Measurements from ENCODE around the gene SLC1A7. TPM values are rescaled to one million over a fixed set of nuclear protein-coding genes. Genes with fewer than 3 reads are reported as not detected.

The SLC1A7 gene
- total and polyA plus RNA-seq, 4 donors = 0.21 to 0.67 (median 0.43) TPM

DNA sequence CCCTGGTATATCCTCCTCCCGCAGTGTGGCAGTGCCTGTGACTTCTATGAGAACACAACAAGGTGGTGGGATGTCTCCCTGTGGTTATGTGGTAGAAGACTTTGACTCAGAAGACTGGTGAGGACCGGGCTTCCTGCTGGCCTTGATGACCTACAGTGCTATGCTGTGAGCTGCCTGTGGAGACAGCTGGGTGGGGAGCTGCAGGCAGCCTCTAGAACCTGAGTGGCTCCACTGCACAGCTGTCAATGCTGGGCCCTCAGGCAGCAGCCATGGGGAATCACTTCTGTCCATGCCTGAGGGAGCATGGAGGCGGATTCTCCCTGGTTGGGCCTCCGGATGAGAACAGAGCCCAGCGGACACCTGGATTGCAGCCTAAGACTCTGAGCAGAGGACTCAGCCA is 14.9 kb downstream of the SLC1A7 start:
- DNase-seq (ENCODE audit: low spot score) = no peak
- TF ChIP-seq, protein P1, sequence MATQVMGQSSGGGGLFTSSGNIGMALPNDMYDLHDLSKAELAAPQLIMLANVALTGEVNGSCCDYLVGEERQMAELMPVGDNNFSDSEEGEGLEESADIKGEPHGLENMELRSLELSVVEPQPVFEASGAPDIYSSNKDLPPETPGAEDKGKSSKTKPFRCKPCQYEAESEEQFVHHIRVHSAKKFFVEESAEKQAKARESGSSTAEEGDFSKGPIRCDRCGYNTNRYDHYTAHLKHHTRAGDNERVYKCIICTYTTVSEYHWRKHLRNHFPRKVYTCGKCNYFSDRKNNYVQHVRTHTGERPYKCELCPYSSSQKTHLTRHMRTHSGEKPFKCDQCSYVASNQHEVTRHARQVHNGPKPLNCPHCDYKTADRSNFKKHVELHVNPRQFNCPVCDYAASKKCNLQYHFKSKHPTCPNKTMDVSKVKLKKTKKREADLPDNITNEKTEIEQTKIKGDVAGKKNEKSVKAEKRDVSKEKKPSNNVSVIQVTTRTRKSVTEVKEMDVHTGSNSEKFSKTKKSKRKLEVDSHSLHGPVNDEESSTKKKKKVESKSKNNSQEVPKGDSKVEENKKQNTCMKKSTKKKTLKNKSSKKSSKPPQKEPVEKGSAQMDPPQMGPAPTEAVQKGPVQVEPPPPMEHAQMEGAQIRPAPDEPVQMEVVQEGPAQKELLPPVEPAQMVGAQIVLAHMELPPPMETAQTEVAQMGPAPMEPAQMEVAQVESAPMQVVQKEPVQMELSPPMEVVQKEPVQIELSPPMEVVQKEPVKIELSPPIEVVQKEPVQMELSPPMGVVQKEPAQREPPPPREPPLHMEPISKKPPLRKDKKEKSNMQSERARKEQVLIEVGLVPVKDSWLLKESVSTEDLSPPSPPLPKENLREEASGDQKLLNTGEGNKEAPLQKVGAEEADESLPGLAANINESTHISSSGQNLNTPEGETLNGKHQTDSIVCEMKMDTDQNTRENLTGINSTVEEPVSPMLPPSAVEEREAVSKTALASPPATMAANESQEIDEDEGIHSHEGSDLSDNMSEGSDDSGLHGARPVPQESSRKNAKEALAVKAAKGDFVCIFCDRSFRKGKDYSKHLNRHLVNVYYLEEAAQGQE (IDR thresholded peaks at IDR 0.05) = no peak
- TF ChIP-seq HNF4G (IDR thresholded peaks at IDR 0.05) (no peak), TAF1 (conservative IDR thresholded peaks at IDR 0.05) (no peak), RXRA (IDR thresholded peaks at IDR 0.05) (no peak), JUND (IDR thresholded peaks at IDR 0.05) (no peak), GABPA (IDR thresholded peaks at IDR 0.05 in 1 of 2, conservative IDR thresholded peaks at IDR 0.05 in 1 of 2) (no peak), YY1 (IDR thresholded peaks at IDR 0.05) (no peak), FOXA1 (IDR thresholded peaks at IDR 0.05) (no peak), FOXA2 (IDR thresholded peaks at IDR 0.05) (no peak), RAD21 (IDR thresholded peaks at IDR 0.05) (no peak), EGR1 (IDR thresholded peaks at IDR 0.05; ENCODE audit: low read depth in 2 of 2) (no peak), SP1 (IDR thresholded peaks at IDR 0.05) (no peak), NR2F2 (IDR thresholded peaks at IDR 0.05) (no peak)
- TF ChIP-seq, protein P2, sequence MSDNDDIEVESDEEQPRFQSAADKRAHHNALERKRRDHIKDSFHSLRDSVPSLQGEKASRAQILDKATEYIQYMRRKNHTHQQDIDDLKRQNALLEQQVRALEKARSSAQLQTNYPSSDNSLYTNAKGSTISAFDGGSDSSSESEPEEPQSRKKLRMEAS (IDR thresholded peaks at IDR 0.05) = no peak
- TF ChIP-seq, protein P3, sequence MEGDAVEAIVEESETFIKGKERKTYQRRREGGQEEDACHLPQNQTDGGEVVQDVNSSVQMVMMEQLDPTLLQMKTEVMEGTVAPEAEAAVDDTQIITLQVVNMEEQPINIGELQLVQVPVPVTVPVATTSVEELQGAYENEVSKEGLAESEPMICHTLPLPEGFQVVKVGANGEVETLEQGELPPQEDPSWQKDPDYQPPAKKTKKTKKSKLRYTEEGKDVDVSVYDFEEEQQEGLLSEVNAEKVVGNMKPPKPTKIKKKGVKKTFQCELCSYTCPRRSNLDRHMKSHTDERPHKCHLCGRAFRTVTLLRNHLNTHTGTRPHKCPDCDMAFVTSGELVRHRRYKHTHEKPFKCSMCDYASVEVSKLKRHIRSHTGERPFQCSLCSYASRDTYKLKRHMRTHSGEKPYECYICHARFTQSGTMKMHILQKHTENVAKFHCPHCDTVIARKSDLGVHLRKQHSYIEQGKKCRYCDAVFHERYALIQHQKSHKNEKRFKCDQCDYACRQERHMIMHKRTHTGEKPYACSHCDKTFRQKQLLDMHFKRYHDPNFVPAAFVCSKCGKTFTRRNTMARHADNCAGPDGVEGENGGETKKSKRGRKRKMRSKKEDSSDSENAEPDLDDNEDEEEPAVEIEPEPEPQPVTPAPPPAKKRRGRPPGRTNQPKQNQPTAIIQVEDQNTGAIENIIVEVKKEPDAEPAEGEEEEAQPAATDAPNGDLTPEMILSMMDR (IDR thresholded peaks at IDR 0.05; ENCODE audit: low read depth, low read length, missing input control) = no peak
- TF ChIP-seq, protein P4, sequence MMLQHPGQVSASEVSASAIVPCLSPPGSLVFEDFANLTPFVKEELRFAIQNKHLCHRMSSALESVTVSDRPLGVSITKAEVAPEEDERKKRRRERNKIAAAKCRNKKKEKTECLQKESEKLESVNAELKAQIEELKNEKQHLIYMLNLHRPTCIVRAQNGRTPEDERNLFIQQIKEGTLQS (IDR thresholded peaks at IDR 0.05) = no peak

DNA sequence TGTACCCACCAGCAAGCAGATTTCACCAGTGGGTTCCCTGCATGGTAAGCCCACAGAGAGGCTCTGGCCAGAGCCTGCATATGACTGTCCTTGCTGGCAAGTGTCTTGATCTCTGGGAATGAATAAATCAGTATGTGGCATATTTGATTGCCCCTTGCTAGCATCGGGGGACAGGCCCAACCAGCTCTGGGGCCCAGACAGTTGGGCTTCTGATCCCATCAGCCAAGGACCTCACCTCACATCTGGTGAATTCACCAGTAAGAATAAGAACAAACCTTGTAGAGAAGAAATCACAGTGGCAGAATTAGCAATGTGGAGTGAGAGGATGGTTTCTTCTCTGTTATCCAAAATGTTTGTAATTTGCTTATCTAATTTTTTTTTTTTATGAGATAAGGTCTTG is 15.9 kb downstream of the SLC1A7 start:
- H3K9me3 ChIP-seq (ENCODE audit: control insufficient read depth in 4 of 4, low read length in 3 of 4) = no peaks in the 10 kb centered on the region
- H3K4me3 ChIP-seq (ENCODE audit: low read depth in 1 of 3, low read length in 3 of 3) = no peak overlapping the region
- WGBS = 91% methylated on average over 1 of the region's 1 CpG
- no peaks in the 10 kb centered on the region for H3K27me3 ChIP-seq (ENCODE audit: control insufficient read depth in 4 of 4, insufficient read depth in 4 of 4, low read length in 3 of 4)
- H3K9ac ChIP-seq (ENCODE audit: low read depth in 1 of 2, low read length in 2 of 2) = no peak overlapping the region
- DNase-seq (ENCODE audit: low spot score) = no peak
- no peaks in the 10 kb centered on the region for H3K36me3 ChIP-seq (ENCODE audit: control insufficient read depth in 4 of 4, insufficient read depth in 3 of 4, low read depth in 1 of 4, low read length in 3 of 4)
- no peak overlapping the region for H3K27ac ChIP-seq (ENCODE audit: low read depth in 1 of 2, low read length in 2 of 2)
- peaks cover 0 to 4% (median under 1%) of the 10 kb centered on the region in 4 donors for H3K4me1 ChIP-seq (ENCODE audit: control insufficient read depth in 4 of 4, insufficient read depth in 4 of 4, low read length in 3 of 4)
- no peak for TF ChIP-seq JUND (IDR thresholded peaks at IDR 0.05)
- no peak for TF ChIP-seq YY1 (IDR thresholded peaks at IDR 0.05)
- no peak for TF ChIP-seq HNF4A (conservative IDR thresholded peaks at IDR 0.05)
- TF ChIP-seq TAF1 (conservative IDR thresholded peaks at IDR 0.05) = no peak
- TF ChIP-seq, protein P2 (IDR thresholded peaks at IDR 0.05) = no peak
- TF ChIP-seq FOXA1 (IDR thresholded peaks at IDR 0.05) = no peak
- TF ChIP-seq, protein P5, sequence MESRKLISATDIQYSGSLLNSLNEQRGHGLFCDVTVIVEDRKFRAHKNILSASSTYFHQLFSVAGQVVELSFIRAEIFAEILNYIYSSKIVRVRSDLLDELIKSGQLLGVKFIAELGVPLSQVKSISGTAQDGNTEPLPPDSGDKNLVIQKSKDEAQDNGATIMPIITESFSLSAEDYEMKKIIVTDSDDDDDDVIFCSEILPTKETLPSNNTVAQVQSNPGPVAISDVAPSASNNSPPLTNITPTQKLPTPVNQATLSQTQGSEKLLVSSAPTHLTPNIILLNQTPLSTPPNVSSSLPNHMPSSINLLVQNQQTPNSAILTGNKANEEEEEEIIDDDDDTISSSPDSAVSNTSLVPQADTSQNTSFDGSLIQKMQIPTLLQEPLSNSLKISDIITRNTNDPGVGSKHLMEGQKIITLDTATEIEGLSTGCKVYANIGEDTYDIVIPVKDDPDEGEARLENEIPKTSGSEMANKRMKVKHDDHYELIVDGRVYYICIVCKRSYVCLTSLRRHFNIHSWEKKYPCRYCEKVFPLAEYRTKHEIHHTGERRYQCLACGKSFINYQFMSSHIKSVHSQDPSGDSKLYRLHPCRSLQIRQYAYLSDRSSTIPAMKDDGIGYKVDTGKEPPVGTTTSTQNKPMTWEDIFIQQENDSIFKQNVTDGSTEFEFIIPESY (IDR thresholded peaks at IDR 0.05) = no peak
- TF ChIP-seq FOXA2 (IDR thresholded peaks at IDR 0.05) = no peak
- TF ChIP-seq RXRA (IDR thresholded peaks at IDR 0.05) = no peak
- TF ChIP-seq, protein P4 (IDR thresholded peaks at IDR 0.05) = no peak
- no peak for TF ChIP-seq NR2F2 (IDR thresholded peaks at IDR 0.05)
- no peak for TF ChIP-seq GABPA (IDR thresholded peaks at IDR 0.05 in 1 of 2, conservative IDR thresholded peaks at IDR 0.05 in 1 of 2)
- TF ChIP-seq EGR1 (IDR thresholded peaks at IDR 0.05; ENCODE audit: low read depth in 2 of 2) = no peak
- TF ChIP-seq SP1 (IDR thresholded peaks at IDR 0.05) = no peak
- TF ChIP-seq RAD21 (IDR thresholded peaks at IDR 0.05) = no peak
- TF ChIP-seq, protein P3 (IDR thresholded peaks at IDR 0.05; ENCODE audit: low read depth, low read length, missing input control) = no peak

More for the DNA sequence above, 14.9 kb downstream of the SLC1A7 start:
- no peak overlapping the region for H3K9ac ChIP-seq (ENCODE audit: low read depth in 1 of 2, low read length in 2 of 2)
- 88% methylated on average over 5 of the region's 5 CpGs for WGBS
- no peaks in the 10 kb centered on the region for H3K9me3 ChIP-seq (ENCODE audit: control insufficient read depth in 4 of 4, low read length in 3 of 4)
- H3K27ac ChIP-seq (ENCODE audit: low read depth in 1 of 2, low read length in 2 of 2) = no peak overlapping the region
- H3K36me3 ChIP-seq (ENCODE audit: control insufficient read depth in 4 of 4, insufficient read depth in 3 of 4, low read depth in 1 of 4, low read length in 3 of 4) = no peaks in the 10 kb centered on the region
- H3K4me1 ChIP-seq (ENCODE audit: control insufficient read depth in 4 of 4, insufficient read depth in 4 of 4, low read length in 3 of 4) = peaks cover 0 to 4% (median 0%) of the 10 kb centered on the region in 4 donors
- no peak overlapping the region for H3K4me3 ChIP-seq (ENCODE audit: low read depth in 1 of 3, low read length in 3 of 3)
- no peaks in the 10 kb centered on the region for H3K27me3 ChIP-seq (ENCODE audit: control insufficient read depth in 4 of 4, insufficient read depth in 4 of 4, low read length in 3 of 4)
